Stimulated activated naive B cell treated with anti-CD40 and anti-IgM and Interleukin-4, amounts not matched to agents 10 μg/mL and 1 μg/mL and 100 μg/mL, for 72 hours (primary cell): ENCODE data around the gene C1orf122.

Source experiments
- ATAC-seq, 2 donors: fragments of 150-1000 bp; cut with Tn5 transposase; replicated peaks; 2 replicates each; pipeline ENCODE4 v1.10.0; 2021; ENCODE audit warnings: moderate library complexity in 1 of 2
- DNase-seq: peaks from one replicate; pipeline ENCODE4 v3.0.0; 2021
- H3K27ac Mint-ChIP-seq: one replicate; pipeline ENCODE4 v1.8.0; 2022; ENCODE audit warnings: mild to moderate bottlenecking, mixed read lengths
- H3K27me3 Mint-ChIP-seq, 2 donors: one replicate each; pipeline ENCODE4 v1.8.0; 2022; ENCODE audit warnings: mixed read lengths in 2 of 2
- H3K36me3 Mint-ChIP-seq, 2 donors: one replicate each; pipeline ENCODE4 v1.8.0; 2022; ENCODE audit warnings: mixed read lengths in 2 of 2, mild to moderate bottlenecking in 1 of 2
- H3K4me1 Mint-ChIP-seq, 2 donors: one replicate each; pipeline ENCODE4 v1.8.0; 2022; ENCODE audit warnings: mixed read lengths in 2 of 2, mild to moderate bottlenecking in 1 of 2
- H3K4me3 Mint-ChIP-seq, 2 donors: one replicate each; pipeline ENCODE4 v1.8.0; 2022; ENCODE audit warnings: mild to moderate bottlenecking in 2 of 2, mixed read lengths in 2 of 2, moderate library complexity in 1 of 2
- H3K9me3 Mint-ChIP-seq, 2 donors: one replicate each; pipeline ENCODE4 v1.8.0; 2022; ENCODE audit warnings: mixed read lengths in 2 of 2, mild to moderate bottlenecking in 1 of 2

The C1orf122 gene

GRCh38 chr1:37813529-37814145 lies 6.0 kb downstream of the C1orf122 start:
- Mint-ChIP-seq H3K27me3 (no peaks in the 10 kb centered on the region), H3K27ac (no peak overlapping the region), H3K4me3 (no peak overlapping the region), H3K36me3 (peaks cover 34 to 64% of the 10 kb centered on the region in 2 donors), H3K4me1 (peaks cover 30 to 50% of the 10 kb centered on the region in 2 donors), H3K9me3 (no peaks in the 10 kb centered on the region)
- DNase-seq (no peak), ATAC-seq (no peak)

DNA sequence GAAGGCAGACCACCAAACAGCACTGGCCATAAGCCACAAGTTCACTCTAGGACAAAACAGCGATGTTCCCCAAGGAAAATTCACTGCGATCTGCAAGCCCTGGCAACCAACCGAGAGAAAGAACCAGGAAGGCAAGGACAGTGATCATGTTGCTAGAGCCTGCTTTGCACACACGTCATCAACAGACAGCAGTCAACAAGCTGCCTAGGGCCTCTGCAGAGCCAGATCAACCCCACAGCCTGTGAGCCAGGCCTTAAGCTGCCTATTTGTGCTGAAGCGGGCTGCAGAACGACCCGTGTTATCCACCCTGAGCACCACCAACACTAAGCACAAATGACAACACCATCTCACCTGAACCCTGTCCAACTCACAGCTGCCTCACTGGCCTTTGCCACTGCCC lies 6.7 kb downstream of the C1orf122 start:
- Mint-ChIP-seq H3K4me3 (no peak overlapping the region), H3K27ac (no peak overlapping the region), H3K36me3 (peaks cover 34 to 60% of the 10 kb centered on the region in 2 donors), H3K27me3 (no peaks in the 10 kb centered on the region), H3K4me1 (peaks cover 27 to 44% of the 10 kb centered on the region in 2 donors), H3K9me3 (no peaks in the 10 kb centered on the region)
- ATAC-seq, result no peak
- no peak for DNase-seq

DNA sequence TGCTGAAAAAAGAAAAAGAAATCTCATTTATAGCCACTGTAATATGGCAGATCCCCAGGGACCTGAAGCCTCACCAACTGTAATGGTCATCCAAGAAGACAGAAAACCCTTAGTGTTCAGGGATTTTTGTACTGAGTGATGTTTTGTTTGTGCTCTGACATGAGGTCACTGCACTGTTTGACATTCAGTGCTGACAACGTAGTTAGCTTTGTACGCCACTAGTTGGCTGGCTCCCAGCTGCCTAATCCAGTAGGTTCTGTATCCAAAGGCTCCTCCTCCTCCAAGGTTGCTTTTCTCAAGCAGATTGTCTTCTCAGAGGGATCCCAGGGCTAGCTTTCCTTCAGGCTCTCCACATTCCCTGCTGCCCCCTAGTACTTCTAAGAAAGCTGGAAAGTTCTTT lies 9.9 kb downstream of the C1orf122 start:
- H3K36me3 Mint-ChIP-seq, result peaks cover 39 to 61% of the 10 kb centered on the region in 2 donors
- no peak overlapping the region for H3K4me3 Mint-ChIP-seq
- H3K4me1 Mint-ChIP-seq, result peaks cover 13 to 31% of the 10 kb centered on the region in 2 donors
- no peaks in the 10 kb centered on the region for H3K27me3 Mint-ChIP-seq
- no peak for ATAC-seq
- no peak for DNase-seq
- no peak overlapping the region for H3K27ac Mint-ChIP-seq
- H3K9me3 Mint-ChIP-seq, result no peaks in the 10 kb centered on the region

DNA sequence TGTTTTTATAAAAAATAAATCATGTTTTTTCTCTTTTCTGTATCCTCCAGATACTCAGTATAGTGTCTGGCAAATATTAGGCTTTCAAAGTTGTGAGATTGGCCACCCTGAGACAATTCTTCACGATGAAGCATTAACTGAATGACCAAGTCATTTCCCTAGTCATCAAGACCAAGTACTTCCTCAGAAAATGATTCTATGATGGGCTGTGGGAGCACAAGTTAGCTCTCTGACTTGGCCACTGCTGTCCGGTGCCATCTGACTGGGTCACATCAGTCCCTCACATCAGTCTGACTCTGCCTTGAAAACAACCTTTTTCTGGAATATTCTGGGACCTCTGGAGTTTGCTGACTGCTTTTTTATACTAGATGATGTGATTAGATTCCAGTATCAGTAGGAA lies 13.9 kb downstream of the C1orf122 start:
- no peaks in the 10 kb centered on the region for H3K9me3 Mint-ChIP-seq
- no peaks in the 10 kb centered on the region for H3K27me3 Mint-ChIP-seq
- H3K27ac Mint-ChIP-seq, result no peak overlapping the region
- no peak overlapping the region for H3K4me3 Mint-ChIP-seq
- peaks cover 41 to 56% of the 10 kb centered on the region in 2 donors for H3K36me3 Mint-ChIP-seq
- ATAC-seq (no peak), DNase-seq (no peak)
- H3K4me1 Mint-ChIP-seq, result peaks cover 21 to 39% of the 10 kb centered on the region in 2 donors

- no peak overlapping the region for H3K4me3 Mint-ChIP-seq
- ATAC-seq, result no peak
- H3K27me3 Mint-ChIP-seq, result no peaks in the 10 kb centered on the region
- peaks cover 35 to 57% of the 10 kb centered on the region in 2 donors for H3K36me3 Mint-ChIP-seq
- no peak overlapping the region for H3K27ac Mint-ChIP-seq
- H3K9me3 Mint-ChIP-seq, result no peaks in the 10 kb centered on the region
- H3K4me1 Mint-ChIP-seq, result peaks cover 16 to 33% of the 10 kb centered on the region in 2 donors
- DNase-seq, result no peak
Observed at GRCh38 chr1:37822906-37823815, 15.6 kb downstream of the C1orf122 start.

DNA sequence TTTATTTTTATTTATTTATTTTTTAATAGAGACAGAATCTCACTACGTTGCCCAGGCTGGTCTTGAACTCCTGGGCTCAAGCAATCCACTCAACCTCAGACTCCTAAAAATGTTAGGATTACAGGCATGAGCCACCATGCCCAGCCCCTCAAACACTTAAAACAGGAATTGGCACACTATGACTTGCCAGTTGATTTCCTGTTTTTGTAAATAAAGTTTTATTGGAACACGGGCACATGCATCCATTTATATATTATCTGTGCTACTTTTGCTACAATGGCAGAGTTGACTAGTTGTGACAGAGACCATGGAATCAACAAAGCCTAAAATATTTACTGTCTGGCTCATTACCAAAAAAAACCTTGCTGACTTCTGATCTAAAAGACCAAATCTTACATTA lies 16.4 kb downstream of the C1orf122 start:
- DNase-seq, result no peak
- H3K27ac Mint-ChIP-seq, result no peak overlapping the region
- H3K9me3 Mint-ChIP-seq, result no peaks in the 10 kb centered on the region
- no peaks in the 10 kb centered on the region for H3K27me3 Mint-ChIP-seq
- no peak for ATAC-seq
- H3K4me1 Mint-ChIP-seq, result peaks cover 16 to 30% of the 10 kb centered on the region in 2 donors
- peaks cover 34 to 56% of the 10 kb centered on the region in 2 donors for H3K36me3 Mint-ChIP-seq
- H3K4me3 Mint-ChIP-seq, result no peak overlapping the region

DNA sequence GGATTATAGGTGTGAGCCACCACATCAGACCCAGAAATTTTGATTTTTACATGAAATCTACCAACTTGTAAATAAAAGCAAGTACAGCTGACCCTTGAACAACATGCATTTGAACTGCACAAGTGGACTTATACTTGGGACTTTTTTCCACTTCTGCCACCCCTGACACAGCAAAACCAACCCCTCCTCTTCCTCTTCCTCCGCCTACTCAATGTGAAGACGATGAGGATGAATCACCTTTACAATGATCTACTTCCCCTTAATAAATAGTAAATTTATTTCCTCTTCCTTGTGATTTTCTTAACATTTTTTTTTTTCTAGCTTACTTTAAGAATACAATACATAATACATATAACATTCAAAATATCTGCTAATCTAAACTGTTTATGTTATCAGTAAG lies 17.9 kb downstream of the C1orf122 start:
- peak overlapping the region; percentile 69 for H3K27ac Mint-ChIP-seq
- H3K9me3 Mint-ChIP-seq, result no peaks in the 10 kb centered on the region
- H3K27me3 Mint-ChIP-seq, result no peaks in the 10 kb centered on the region
- ATAC-seq (no peak), DNase-seq (no peak)
- H3K4me3 Mint-ChIP-seq, result no peak overlapping the region
- H3K36me3 Mint-ChIP-seq, result peaks cover 25 to 54% of the 10 kb centered on the region in 2 donors
- peaks cover 11 to 20% of the 10 kb centered on the region in 2 donors for H3K4me1 Mint-ChIP-seq

DNA sequence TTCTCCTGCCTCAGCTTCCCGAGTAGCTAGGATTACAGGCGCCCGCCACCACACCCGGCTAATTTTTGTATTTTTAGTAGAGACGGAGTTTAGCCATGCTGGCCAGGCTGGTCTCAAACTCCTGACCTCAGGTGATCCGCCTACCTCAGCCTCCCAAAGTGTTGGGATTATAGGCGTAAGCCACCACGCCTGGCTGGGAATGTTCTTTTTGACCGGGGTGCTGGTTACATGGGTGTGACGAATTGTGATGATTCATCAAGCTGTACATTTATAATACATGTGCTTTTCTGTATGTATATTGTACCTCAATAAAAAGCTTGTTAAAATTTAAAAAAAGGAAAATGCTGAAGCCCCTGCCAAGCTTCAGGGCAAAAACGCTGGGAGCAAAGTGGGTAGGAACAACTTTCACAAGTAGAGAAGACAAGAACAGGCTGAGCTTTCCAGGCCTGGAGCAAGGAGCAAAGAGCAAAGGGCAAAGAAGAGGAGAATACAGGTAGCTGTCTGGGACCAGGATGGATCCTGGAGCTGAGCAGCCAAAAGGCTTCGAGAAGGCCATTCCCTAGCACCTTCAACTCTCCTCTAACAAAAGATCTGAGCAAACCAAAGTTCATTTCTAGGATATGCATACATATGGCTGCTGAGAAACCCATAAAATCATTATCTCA lies 21.0 kb downstream of the C1orf122 start:
- ATAC-seq (no peak), DNase-seq (no peak)
- Mint-ChIP-seq H3K4me1 (peaks cover 10 to 16% of the 10 kb centered on the region in 2 donors), H3K4me3 (no peak overlapping the region), H3K36me3 (peaks cover 20 to 56% of the 10 kb centered on the region in 2 donors), H3K27ac (no peak overlapping the region), H3K27me3 (no peaks in the 10 kb centered on the region), H3K9me3 (no peaks in the 10 kb centered on the region)

- H3K4me1 Mint-ChIP-seq, result peaks cover 0 to 1% of the 10 kb centered on the region in 2 donors
- H3K36me3 Mint-ChIP-seq, result peaks cover 24 to 53% of the 10 kb centered on the region in 2 donors
- ATAC-seq, result no peak
- H3K27ac Mint-ChIP-seq, result no peak overlapping the region
- H3K4me3 Mint-ChIP-seq, result no peak overlapping the region
- H3K27me3 Mint-ChIP-seq, result no peaks in the 10 kb centered on the region
- H3K9me3 Mint-ChIP-seq, result no peaks in the 10 kb centered on the region
- no peak for DNase-seq
Observed at GRCh38 chr1:37831109-37831508, 23.5 kb downstream of the C1orf122 start.

GRCh38 chr1:37831809-37832208 lies 24.2 kb downstream of the C1orf122 start:
- ATAC-seq (no peak), DNase-seq (no peak)
- Mint-ChIP-seq H3K27me3 (no peaks in the 10 kb centered on the region), H3K4me3 (no peak overlapping the region), H3K27ac (no peak overlapping the region), H3K36me3 (peaks cover 27 to 46% of the 10 kb centered on the region in 2 donors), H3K4me1 (no peaks in the 10 kb centered on the region), H3K9me3 (no peaks in the 10 kb centered on the region)

DNA sequence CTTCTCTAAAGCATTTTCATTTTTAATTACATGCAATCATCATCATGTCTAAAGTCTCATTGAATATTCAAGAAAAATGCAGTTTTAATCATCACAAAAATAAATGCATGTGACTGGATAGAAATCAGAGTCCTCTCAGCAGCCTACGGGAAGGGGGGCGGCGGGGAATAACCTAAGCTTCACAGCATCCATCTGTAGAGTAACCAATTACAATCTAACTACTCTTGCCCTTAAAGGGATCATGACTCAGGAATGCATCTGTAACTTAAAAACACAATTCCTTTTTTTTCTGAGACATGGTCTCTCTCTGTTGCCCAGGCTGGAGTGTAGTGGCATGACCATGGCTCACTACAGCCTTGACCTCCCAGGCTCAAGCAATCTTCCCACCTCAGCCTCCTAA lies 29.2 kb downstream of the C1orf122 start:
- H3K27ac Mint-ChIP-seq, result no peak overlapping the region
- H3K4me3 Mint-ChIP-seq, result no peak overlapping the region
- ATAC-seq, result no peak
- H3K27me3 Mint-ChIP-seq, result no peaks in the 10 kb centered on the region
- no peak for DNase-seq
- peaks cover 39 to 48% of the 10 kb centered on the region in 2 donors for H3K36me3 Mint-ChIP-seq
- peaks cover 1 to 3% of the 10 kb centered on the region in 2 donors for H3K4me1 Mint-ChIP-seq
- no peaks in the 10 kb centered on the region for H3K9me3 Mint-ChIP-seq

- peaks cover 12 to 25% of the 10 kb centered on the region in 2 donors for H3K4me1 Mint-ChIP-seq
- H3K9me3 Mint-ChIP-seq, result no peaks in the 10 kb centered on the region
- H3K27me3 Mint-ChIP-seq, result no peaks in the 10 kb centered on the region
- H3K4me3 Mint-ChIP-seq, result no peak overlapping the region
- DNase-seq (no peak), ATAC-seq (no peak)
- peaks cover 41 to 54% of the 10 kb centered on the region in 2 donors for H3K36me3 Mint-ChIP-seq
- H3K27ac Mint-ChIP-seq, result no peak overlapping the region
Observed at GRCh38 chr1:37839676-37840075, 32.1 kb downstream of the C1orf122 start.

- ATAC-seq (no peak), DNase-seq (no peak)
- no peaks in the 10 kb centered on the region for H3K9me3 Mint-ChIP-seq
- H3K4me1 Mint-ChIP-seq, result peaks cover 16 to 33% of the 10 kb centered on the region in 2 donors
- H3K36me3 Mint-ChIP-seq, result peaks cover 40 to 57% of the 10 kb centered on the region in 2 donors
- no peak overlapping the region for H3K27ac Mint-ChIP-seq
- H3K27me3 Mint-ChIP-seq, result no peaks in the 10 kb centered on the region
- no peak overlapping the region for H3K4me3 Mint-ChIP-seq
Observed at GRCh38 chr1:37840711-37841110, 33.1 kb downstream of the C1orf122 start.

DNA sequence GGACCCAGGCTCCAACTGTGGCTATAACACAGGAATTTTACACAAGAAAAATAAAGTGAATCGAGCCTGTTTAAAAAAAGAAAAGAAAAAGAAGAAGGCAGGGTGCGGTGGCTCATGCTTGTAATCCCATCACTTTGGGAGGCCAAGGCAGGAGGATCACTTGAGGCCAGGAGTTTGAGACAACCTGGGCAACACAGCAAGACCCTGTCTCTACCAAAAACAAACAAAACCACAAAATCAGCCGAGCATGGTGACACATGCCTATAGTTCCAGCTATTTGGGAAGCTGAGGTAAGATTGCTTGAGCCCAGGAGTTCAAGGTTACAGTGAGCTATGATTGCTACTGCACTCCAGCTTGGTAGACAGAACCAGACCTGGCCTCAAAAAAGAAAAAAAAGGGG lies 34.1 kb downstream of the C1orf122 start:
- H3K4me1 Mint-ChIP-seq, result peaks cover 19 to 38% of the 10 kb centered on the region in 2 donors
- H3K4me3 Mint-ChIP-seq, result no peak overlapping the region
- H3K27me3 Mint-ChIP-seq, result no peaks in the 10 kb centered on the region
- H3K9me3 Mint-ChIP-seq, result no peaks in the 10 kb centered on the region
- no peak for DNase-seq
- H3K27ac Mint-ChIP-seq, result no peak overlapping the region
- peaks cover 37 to 57% of the 10 kb centered on the region in 2 donors for H3K36me3 Mint-ChIP-seq
- ATAC-seq, result no peak
